ENCODE measurements around the gene SUPT20HL2. TPM values are rescaled to one million over a fixed set of nuclear protein-coding genes. Genes with fewer than 3 reads are reported as not detected.

The SUPT20HL2 gene
- total RNA-seq, 1 experiment from 2014 or later: not detected

DNA sequence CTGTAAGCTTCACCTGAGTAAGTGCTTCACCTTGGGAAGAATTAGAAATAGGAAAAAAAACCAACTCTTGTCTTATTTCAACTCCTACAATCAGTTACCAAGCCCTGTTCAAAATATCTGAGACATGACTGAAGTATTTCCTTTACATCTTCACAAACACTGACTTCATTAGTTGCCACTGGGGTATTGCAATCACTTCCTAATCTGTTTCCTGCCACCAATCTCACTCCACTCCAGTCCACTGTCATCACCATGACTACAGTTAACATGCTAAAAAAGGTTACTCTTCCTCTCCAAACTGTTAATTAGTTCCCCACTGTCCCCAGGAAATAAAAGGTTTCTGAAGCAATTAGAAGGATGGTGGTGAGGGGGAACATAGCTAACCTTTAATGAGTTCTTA, 43.2 kb upstream of the SUPT20HL2 start:
- Histone ChIP-seq H3K4me1 (no peaks in the 10 kb centered on the region), H3K9me3 (no peaks in the 10 kb centered on the region), H3K36me3 (ENCODE audit: control insufficient read depth, insufficient read depth, low read length) (no peaks in the 10 kb centered on the region), H3K4me3 (ENCODE audit: low read depth, low read length) (no peak overlapping the region), H3K27me3 (replicated peaks; ENCODE audit: control insufficient read depth, insufficient read depth, low read length) (no peaks in the 10 kb centered on the region)
- ChIA-PET POLR2A (no interaction called here), CTCF (no interaction called here)
- intact Hi-C loops (cut with micrococcal nuclease; ENCODE audit: unreplicated experiment): no loop called here
- Mint-ChIP-seq H3K4me3 (ENCODE audit: unreplicated experiment) (no peak overlapping the region), H3K27me3 (ENCODE audit: insufficient read depth, unreplicated experiment) (peaks cover 3% of the 10 kb centered on the region), H3K4me1 (ENCODE audit: low read depth, unreplicated experiment) (no peaks in the 10 kb centered on the region), H3K27ac (ENCODE audit: unreplicated experiment) (no peak overlapping the region), H3K36me3 (ENCODE audit: insufficient read depth, unreplicated experiment) (no peaks in the 10 kb centered on the region), H3K9me3 (ENCODE audit: unreplicated experiment) (no peaks in the 10 kb centered on the region)
- DNase-seq: no peak
- BruUV-seq (replicated peaks): no TSS peak
- TF ChIP-seq, protein P1, sequence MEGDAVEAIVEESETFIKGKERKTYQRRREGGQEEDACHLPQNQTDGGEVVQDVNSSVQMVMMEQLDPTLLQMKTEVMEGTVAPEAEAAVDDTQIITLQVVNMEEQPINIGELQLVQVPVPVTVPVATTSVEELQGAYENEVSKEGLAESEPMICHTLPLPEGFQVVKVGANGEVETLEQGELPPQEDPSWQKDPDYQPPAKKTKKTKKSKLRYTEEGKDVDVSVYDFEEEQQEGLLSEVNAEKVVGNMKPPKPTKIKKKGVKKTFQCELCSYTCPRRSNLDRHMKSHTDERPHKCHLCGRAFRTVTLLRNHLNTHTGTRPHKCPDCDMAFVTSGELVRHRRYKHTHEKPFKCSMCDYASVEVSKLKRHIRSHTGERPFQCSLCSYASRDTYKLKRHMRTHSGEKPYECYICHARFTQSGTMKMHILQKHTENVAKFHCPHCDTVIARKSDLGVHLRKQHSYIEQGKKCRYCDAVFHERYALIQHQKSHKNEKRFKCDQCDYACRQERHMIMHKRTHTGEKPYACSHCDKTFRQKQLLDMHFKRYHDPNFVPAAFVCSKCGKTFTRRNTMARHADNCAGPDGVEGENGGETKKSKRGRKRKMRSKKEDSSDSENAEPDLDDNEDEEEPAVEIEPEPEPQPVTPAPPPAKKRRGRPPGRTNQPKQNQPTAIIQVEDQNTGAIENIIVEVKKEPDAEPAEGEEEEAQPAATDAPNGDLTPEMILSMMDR (IDR thresholded peaks at IDR 0.05; ENCODE audit: insufficient read depth in 1 of 2, low read depth in 1 of 2, low read length in 1 of 2, severe bottlenecking in 1 of 2, unreplicated experiment in 1 of 2): no peak

DNA sequence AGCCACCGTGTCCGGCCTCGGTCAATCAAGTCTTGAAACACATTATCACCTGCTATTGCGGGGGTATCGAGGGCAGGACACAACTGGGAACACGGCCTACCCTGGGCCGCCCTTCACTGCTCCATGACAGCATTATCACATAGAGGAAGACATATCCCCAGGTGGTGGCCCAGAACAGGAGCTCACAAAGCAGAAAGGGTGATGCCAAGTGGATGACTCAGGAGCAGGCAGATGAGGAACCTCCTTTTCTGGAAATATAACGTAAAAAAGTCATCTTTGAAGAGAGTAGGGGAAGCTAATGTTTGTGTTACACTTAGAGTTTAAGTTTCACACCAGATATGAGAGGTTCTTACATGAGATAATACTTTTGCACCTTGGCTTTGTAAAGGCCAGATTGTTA, 41.2 kb upstream of the SUPT20HL2 start:
- Mint-ChIP-seq H3K9me3 (ENCODE audit: unreplicated experiment) (no peaks in the 10 kb centered on the region), H3K27me3 (ENCODE audit: insufficient read depth, unreplicated experiment) (peaks cover 3% of the 10 kb centered on the region), H3K4me1 (ENCODE audit: low read depth, unreplicated experiment) (no peaks in the 10 kb centered on the region), H3K4me3 (ENCODE audit: unreplicated experiment) (no peak overlapping the region), H3K27ac (ENCODE audit: unreplicated experiment) (no peak overlapping the region), H3K36me3 (ENCODE audit: insufficient read depth, unreplicated experiment) (no peaks in the 10 kb centered on the region)
- Histone ChIP-seq H3K9me3 (no peaks in the 10 kb centered on the region), H3K36me3 (ENCODE audit: control insufficient read depth, insufficient read depth, low read length) (no peaks in the 10 kb centered on the region), H3K27me3 (replicated peaks; ENCODE audit: control insufficient read depth, insufficient read depth, low read length) (no peaks in the 10 kb centered on the region), H3K4me3 (ENCODE audit: low read depth, low read length) (no peak overlapping the region), H3K4me1 (no peaks in the 10 kb centered on the region)
- POLR2A ChIA-PET: no interaction called here
- no TSS peak for BruUV-seq (replicated peaks)
- DNase-seq: no peak
- CTCF ChIA-PET: no interaction called here
- TF ChIP-seq, protein P1 (IDR thresholded peaks at IDR 0.05; ENCODE audit: insufficient read depth in 1 of 2, low read depth in 1 of 2, low read length in 1 of 2, severe bottlenecking in 1 of 2, unreplicated experiment in 1 of 2): no peak
- intact Hi-C loops (cut with micrococcal nuclease; ENCODE audit: unreplicated experiment): no loop called here

- H3K4me1 ChIP-seq: 0 out of 2 replicates have a peak, but pooled peaks cover 3% of the 10 kb centered on the region
- Mint-ChIP-seq H3K27ac (ENCODE audit: unreplicated experiment) (no peak overlapping the region), H3K4me3 (ENCODE audit: unreplicated experiment) (no peak overlapping the region), H3K9me3 (ENCODE audit: unreplicated experiment) (no peaks in the 10 kb centered on the region), H3K36me3 (ENCODE audit: insufficient read depth, unreplicated experiment) (no peaks in the 10 kb centered on the region), H3K4me1 (ENCODE audit: low read depth, unreplicated experiment) (no peaks in the 10 kb centered on the region), H3K27me3 (ENCODE audit: insufficient read depth, unreplicated experiment) (no peaks in the 10 kb centered on the region)
- no TSS peak for BruUV-seq (replicated peaks)
- ChIA-PET CTCF (no interaction called here), POLR2A (no interaction called here)
- no peaks in the 10 kb centered on the region for H3K9me3 ChIP-seq
- no peak overlapping the region for H3K4me3 ChIP-seq (ENCODE audit: low read depth, low read length)
- no peak for DNase-seq
- no peaks in the 10 kb centered on the region; the same call in 1 of the 2 replicates for H3K27me3 ChIP-seq (replicated peaks; ENCODE audit: control insufficient read depth, insufficient read depth, low read length)
- H3K36me3 ChIP-seq (ENCODE audit: control insufficient read depth, insufficient read depth, low read length): no peaks in the 10 kb centered on the region
- intact Hi-C loops (cut with micrococcal nuclease; ENCODE audit: unreplicated experiment): no loop called here
- TF ChIP-seq, protein P1 (IDR thresholded peaks at IDR 0.05; ENCODE audit: insufficient read depth in 1 of 2, low read depth in 1 of 2, low read length in 1 of 2, severe bottlenecking in 1 of 2, unreplicated experiment in 1 of 2): no peak
Observed at GRCh38 chrX:24350217-24350616, 36.3 kb upstream of the SUPT20HL2 start.
